Activated CD8-positive, alpha-beta T cell treated with anti-CD3 and anti-CD28 coated beads, Interleukin-2, amount 10 ng/mL, durations not matched to agents 7 days and 5 days (primary cell): ENCODE measurements around the gene HS6ST1. TPM values are rescaled to one million over a fixed set of nuclear protein-coding genes. Genes with fewer than 3 reads are reported as not detected.
A peak's percentile ranks its signal among the peaks of the same experiment; 100 is the strongest.

Experiments used
- ATAC-seq: fragments of 150-1000 bp; cut with Tn5 transposase; one replicate; pipeline ENCODE4 v1.10.0; 2021; ENCODE audit warnings: moderate library complexity
- CTCF ChIA-PET: fragments of 350-600 bp; sonication (Branson Sonifier 250); formaldehyde crosslinking; loops from one replicate; lab custom pipeline; 2021; ENCODE audit warnings: antibody characterized with exemption; lab: Charles Lee
- POLR2A ChIA-PET: fragments of 350-600 bp; sonication (Branson Sonifier 250); formaldehyde crosslinking; loops from one replicate; lab custom pipeline; 2021; ENCODE audit warnings: antibody characterized with exemption; lab: Charles Lee
- DNase-seq: peaks from one replicate; pipeline ENCODE4 v3.0.0-alpha.2; 2020
- H3K27ac Mint-ChIP-seq: one replicate; pipeline ENCODE4 v1.8.0; 2021; ENCODE audit warnings: mild to moderate bottlenecking, mixed read lengths
- H3K27me3 Mint-ChIP-seq: one replicate; pipeline ENCODE4 v1.8.0; 2021; ENCODE audit warnings: low read depth, mixed read lengths
- H3K36me3 Mint-ChIP-seq: one replicate; pipeline ENCODE4 v1.8.0; 2021; ENCODE audit warnings: low read depth, mixed read lengths
- H3K4me1 Mint-ChIP-seq: one replicate; pipeline ENCODE4 v1.8.0; 2021; ENCODE audit warnings: low read depth, mixed read lengths
- H3K4me3 Mint-ChIP-seq: one replicate; pipeline ENCODE4 v1.8.0; 2021; ENCODE audit warnings: mild to moderate bottlenecking, mixed read lengths
- H3K9me3 Mint-ChIP-seq: one replicate; pipeline ENCODE4 v1.8.0; 2022; ENCODE audit warnings: mixed read lengths; ENCODE audit not compliant: insufficient read depth
- total RNA-seq, 2 experiments: library from RNA; stranded (reverse); gene quantifications; one replicate each; pipeline ENCODE4 v1.2.3, GENCODE V29; 2021

HS6ST1 gene
- total RNA-seq, 2 experiments from 2014 or later = 7.1 to 8.1 TPM

GRCh38 chr2:128359841-128360240 is 41.2 kb upstream of the HS6ST1 start:
- DNase-seq (no peak), ATAC-seq (no peak)
- Mint-ChIP-seq H3K36me3 (no peaks in the 10 kb centered on the region), H3K4me3 (no peak overlapping the region), H3K4me1 (no peaks in the 10 kb centered on the region), H3K27me3 (peaks cover 9% of the 10 kb centered on the region), H3K9me3 (no peaks in the 10 kb centered on the region), H3K27ac (no peak overlapping the region)
- ChIA-PET CTCF (no interaction called here), POLR2A (no interaction called here)

- peaks cover 9% of the 10 kb centered on the region for H3K27me3 Mint-ChIP-seq
- no peaks in the 10 kb centered on the region for H3K36me3 Mint-ChIP-seq
- H3K27ac Mint-ChIP-seq = no peak overlapping the region
- ChIA-PET POLR2A (no interaction called here), CTCF (no interaction called here)
- DNase-seq (no peak), ATAC-seq (no peak)
- H3K4me3 Mint-ChIP-seq = no peak overlapping the region
- no peaks in the 10 kb centered on the region for H3K4me1 Mint-ChIP-seq
- H3K9me3 Mint-ChIP-seq = no peaks in the 10 kb centered on the region
Observed at GRCh38 chr2:128358941-128359731, 40.5 kb upstream of the HS6ST1 start.

DNA sequence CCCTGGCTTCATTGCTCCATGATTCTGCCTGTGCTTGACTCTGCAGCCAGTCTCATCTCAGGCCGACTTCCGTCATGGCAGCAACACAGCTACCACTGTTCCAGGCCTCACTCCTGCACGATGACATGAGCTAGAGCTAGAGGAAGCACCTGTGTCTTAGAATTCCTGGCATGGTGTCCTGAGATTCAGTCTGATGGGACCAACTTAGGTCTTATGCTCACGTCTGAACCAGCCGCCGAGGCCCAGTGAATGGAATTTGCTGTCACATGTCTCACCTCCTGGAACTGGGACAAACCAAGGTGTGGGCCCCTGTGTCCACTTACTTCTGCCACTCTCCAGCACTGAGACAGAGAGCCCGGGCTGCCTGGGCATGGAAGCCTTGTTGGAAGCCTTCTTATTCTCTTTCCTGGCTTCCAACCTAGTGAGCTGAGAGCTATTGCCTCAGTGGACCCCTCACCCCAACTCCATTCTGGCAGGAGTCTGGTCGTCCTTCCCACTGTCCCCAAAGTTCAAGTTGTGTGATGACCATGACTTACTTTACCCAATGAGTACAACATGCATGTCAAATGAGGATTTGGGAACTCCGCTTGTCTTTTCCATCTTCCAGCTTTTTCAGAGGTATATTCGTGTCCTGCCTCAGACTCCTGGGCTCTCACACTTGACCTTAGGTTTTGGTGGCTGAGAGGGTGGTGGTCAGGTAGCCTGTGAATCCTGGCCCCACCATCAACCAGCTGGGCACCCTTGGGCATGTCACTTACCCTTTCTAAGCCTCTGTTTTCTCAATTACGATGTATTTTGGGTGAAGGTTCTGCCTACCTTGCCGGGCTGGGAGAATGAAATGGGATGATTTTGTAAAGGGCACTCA is 39.1 kb upstream of the HS6ST1 start:
- Mint-ChIP-seq H3K9me3 (no peaks in the 10 kb centered on the region), H3K4me3 (no peak overlapping the region), H3K27ac (no peak overlapping the region), H3K4me1 (no peaks in the 10 kb centered on the region), H3K36me3 (no peaks in the 10 kb centered on the region), H3K27me3 (peaks cover 9% of the 10 kb centered on the region)
- no peak for ATAC-seq
- ChIA-PET CTCF (no interaction called here), POLR2A (no interaction called here)
- no peak for DNase-seq

- H3K9me3 Mint-ChIP-seq = no peaks in the 10 kb centered on the region
- ChIA-PET POLR2A (no interaction called here), CTCF (no interaction called here)
- H3K27me3 Mint-ChIP-seq = peaks cover 12% of the 10 kb centered on the region
- no peak overlapping the region for H3K4me3 Mint-ChIP-seq
- H3K4me1 Mint-ChIP-seq = no peaks in the 10 kb centered on the region
- ATAC-seq (no peak), DNase-seq (no peak)
- H3K36me3 Mint-ChIP-seq = no peaks in the 10 kb centered on the region
- H3K27ac Mint-ChIP-seq = no peak overlapping the region
Observed at GRCh38 chr2:128356127-128356526, 37.5 kb upstream of the HS6ST1 start.

GRCh38 chr2:128354726-128355470 is 36.2 kb upstream of the HS6ST1 start:
- ChIA-PET POLR2A (no interaction called here), CTCF (interaction anchor here (0.6 kb wide), 1 partner anchor 22 kb away, joined by 3 read pairs; no protein-coding TSS in a partner anchor)
- Mint-ChIP-seq H3K4me1 (no peaks in the 10 kb centered on the region), H3K9me3 (no peaks in the 10 kb centered on the region), H3K36me3 (no peaks in the 10 kb centered on the region), H3K4me3 (no peak overlapping the region), H3K27me3 (peaks cover 12% of the 10 kb centered on the region), H3K27ac (no peak overlapping the region)
- ATAC-seq = no peak
- peak; percentile 13 for DNase-seq

- no peak overlapping the region for H3K4me3 Mint-ChIP-seq
- ATAC-seq = no peak
- H3K9me3 Mint-ChIP-seq = no peaks in the 10 kb centered on the region
- DNase-seq = peak; percentile 1
- CTCF ChIA-PET = no interaction called here
- no peaks in the 10 kb centered on the region for H3K36me3 Mint-ChIP-seq
- H3K27me3 Mint-ChIP-seq = peaks cover 12% of the 10 kb centered on the region
- no peaks in the 10 kb centered on the region for H3K4me1 Mint-ChIP-seq
- POLR2A ChIA-PET = no interaction called here
- no peak overlapping the region for H3K27ac Mint-ChIP-seq
Observed at GRCh38 chr2:128354161-128354560, 35.5 kb upstream of the HS6ST1 start.

GRCh38 chr2:128350736-128351135 is 32.1 kb upstream of the HS6ST1 start:
- Mint-ChIP-seq H3K27ac (no peak overlapping the region), H3K27me3 (peaks cover 2% of the 10 kb centered on the region), H3K36me3 (no peaks in the 10 kb centered on the region), H3K9me3 (no peaks in the 10 kb centered on the region), H3K4me3 (no peak overlapping the region), H3K4me1 (no peaks in the 10 kb centered on the region)
- ChIA-PET POLR2A (no interaction called here), CTCF (no interaction called here)
- ATAC-seq = no peak
- DNase-seq = peak; percentile 9

DNA sequence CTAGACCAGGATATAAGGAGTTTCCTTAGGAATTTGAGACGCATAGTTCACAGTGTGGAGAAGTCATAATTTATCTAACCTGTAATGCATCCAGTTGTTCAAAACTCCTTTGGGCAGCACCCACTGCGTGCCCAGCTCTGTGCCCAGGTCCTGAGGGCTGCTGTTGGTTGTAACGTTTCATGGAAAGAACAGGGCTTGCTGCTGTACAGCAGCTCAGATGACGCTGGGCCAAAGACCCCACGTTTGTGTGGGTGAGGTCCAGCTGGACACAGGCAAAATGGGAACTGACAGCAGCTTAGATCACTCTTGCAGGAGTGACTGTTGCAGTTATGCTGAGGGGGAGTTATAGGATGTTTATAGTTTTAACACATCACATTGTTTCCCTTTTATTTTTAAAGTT is 30.0 kb upstream of the HS6ST1 start:
- DNase-seq (peak; percentile 8), ATAC-seq (no peak)
- ChIA-PET CTCF (no interaction called here), POLR2A (no interaction called here)
- Mint-ChIP-seq H3K4me3 (no peak overlapping the region), H3K27me3 (peaks cover 2% of the 10 kb centered on the region), H3K36me3 (no peaks in the 10 kb centered on the region), H3K27ac (no peak overlapping the region), H3K9me3 (peaks cover 5% of the 10 kb centered on the region), H3K4me1 (no peaks in the 10 kb centered on the region)

GRCh38 chr2:128347701-128348539 is 29.3 kb upstream of the HS6ST1 start:
- ATAC-seq = no peak
- CTCF ChIA-PET = no interaction called here
- Mint-ChIP-seq H3K27me3 (peaks cover 2% of the 10 kb centered on the region), H3K36me3 (no peaks in the 10 kb centered on the region), H3K4me1 (no peaks in the 10 kb centered on the region), H3K9me3 (peaks cover 6% of the 10 kb centered on the region), H3K27ac (no peak overlapping the region), H3K4me3 (no peak overlapping the region)
- POLR2A ChIA-PET = no interaction called here
- DNase-seq = peak; percentile 6

DNA sequence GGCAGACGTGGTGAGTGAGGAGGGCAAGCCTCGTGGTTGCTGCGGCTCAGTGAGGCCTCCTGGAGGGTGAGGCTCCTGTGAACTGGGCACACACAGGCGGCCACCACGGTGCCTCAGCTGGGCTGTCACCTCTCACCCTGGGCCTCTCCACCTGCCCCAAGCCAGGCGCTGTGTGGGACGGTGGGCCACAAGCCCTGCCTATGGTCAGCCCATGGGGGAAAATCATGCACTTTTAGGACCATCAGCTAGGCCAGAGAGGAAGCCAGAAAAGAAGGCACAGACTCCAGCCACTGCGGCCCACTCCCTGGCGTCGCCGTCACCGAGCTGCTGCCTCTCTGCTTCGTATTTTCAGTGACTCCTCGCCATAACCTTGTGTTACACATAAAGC is 28.5 kb upstream of the HS6ST1 start:
- ATAC-seq (no peak), DNase-seq (peak; percentile 19)
- ChIA-PET CTCF (no interaction called here), POLR2A (no interaction called here)
- H3K4me3 Mint-ChIP-seq = no peak overlapping the region
- H3K36me3 Mint-ChIP-seq = no peaks in the 10 kb centered on the region
- no peak overlapping the region for H3K27ac Mint-ChIP-seq
- no peaks in the 10 kb centered on the region for H3K4me1 Mint-ChIP-seq
- peaks cover 6% of the 10 kb centered on the region for H3K9me3 Mint-ChIP-seq
- peaks cover 2% of the 10 kb centered on the region for H3K27me3 Mint-ChIP-seq
